GM12874 (cell line): ENCODE results near the gene CHST10.
A peak's percentile ranks its signal among the peaks of the same experiment; 100 is the strongest.

Source experiments
- CTCF ChIP-seq: IDR thresholded peaks from 2 replicates; pipeline ENCODE4 v1.5.1; 2011; ENCODE audit warnings: low read depth, mild to moderate bottlenecking, control low read depth, low read length, moderate library complexity; ENCODE audit not compliant: insufficient read depth

Gene CHST10

GRCh38 chr2:100423631-100424030 lies 6.2 kb upstream of the CHST10 start:
- TF ChIP-seq CTCF = no peak

- TF ChIP-seq CTCF = 0 out of 2 replicates have a peak, but pooled peaks have one; percentile 5
Observed at GRCh38 chr2:100422320-100423055, 5.0 kb upstream of the CHST10 start.

GRCh38 chr2:100419915-100420314 lies 2.4 kb upstream of the CHST10 start:
- no peak for TF ChIP-seq CTCF

GRCh38 chr2:100418406-100418962 lies 1.0 kb upstream of the CHST10 start:
- TF ChIP-seq CTCF = no peak

- no peak for TF ChIP-seq CTCF
Observed at GRCh38 chr2:100417711-100418124, 250 bp upstream of the CHST10 start.

GRCh38 chr2:100416397-100416934 lies 1.0 kb downstream of the CHST10 start:
- TF ChIP-seq CTCF = no peak

GRCh38 chr2:100413571-100413970 lies 3.9 kb downstream of the CHST10 start:
- TF ChIP-seq CTCF = no peak
